Effector memory CD4-positive, alpha-beta T cell (primary cell): Measurements from ENCODE around the gene PTPRM.
"Not testable (repeated sequence)": the region's sequence is repeated elsewhere in the genome, so short reads cannot be mapped to it uniquely, and the experiment has no call there.

Experiments
- DNase-seq, 3 donors: peaks; one replicate each; pipeline ENCODE4 v3.0.0-alpha.2; 2020
- H3K27ac ChIP-seq: 2 replicates; pipeline ENCODE4 v1.7.0; 2013; ENCODE audit warnings: mild to moderate bottlenecking, low read length, moderate library complexity; ENCODE audit not compliant: insufficient read depth, poor library complexity, severe bottlenecking
- H3K27me3 ChIP-seq: replicated peaks from 2 replicates; pipeline ENCODE4 v1.7.0; 2013; ENCODE audit warnings: mild to moderate bottlenecking, low read length; ENCODE audit not compliant: insufficient read depth, control insufficient read depth, poor library complexity, severe bottlenecking
- H3K36me3 ChIP-seq: 2 replicates; pipeline ENCODE4 v1.7.0; 2013; ENCODE audit warnings: mild to moderate bottlenecking, low read length, moderate library complexity; ENCODE audit not compliant: control insufficient read depth, insufficient read depth
- H3K4me1 ChIP-seq: 2 replicates; pipeline ENCODE4 v1.7.0; 2013; ENCODE audit warnings: low read length, mild to moderate bottlenecking; ENCODE audit not compliant: control insufficient read depth, insufficient read depth, poor library complexity, severe bottlenecking
- H3K4me3 ChIP-seq: 2 replicates; pipeline ENCODE4 v1.7.0; 2013; ENCODE audit warnings: low read length, low read depth, mild to moderate bottlenecking; ENCODE audit not compliant: insufficient read depth, poor library complexity, severe bottlenecking
- H3K9me3 ChIP-seq: 2 replicates; pipeline ENCODE4 v1.7.0; 2013; ENCODE audit warnings: mild to moderate bottlenecking, low read length, moderate library complexity; ENCODE audit not compliant: control insufficient read depth

Gene PTPRM

GRCh38 chr18:7727361-7728076, 160.4 kb downstream of the PTPRM start:
- no peaks in the 10 kb centered on the region for H3K4me1 ChIP-seq
- H3K4me3 ChIP-seq: no peak overlapping the region
- H3K9me3 ChIP-seq: no peaks in the 10 kb centered on the region
- no peak overlapping the region for H3K27ac ChIP-seq
- H3K36me3 ChIP-seq: no peaks in the 10 kb centered on the region
- DNase-seq: no peak
- H3K27me3 ChIP-seq: no peaks in the 10 kb centered on the region

DNA sequence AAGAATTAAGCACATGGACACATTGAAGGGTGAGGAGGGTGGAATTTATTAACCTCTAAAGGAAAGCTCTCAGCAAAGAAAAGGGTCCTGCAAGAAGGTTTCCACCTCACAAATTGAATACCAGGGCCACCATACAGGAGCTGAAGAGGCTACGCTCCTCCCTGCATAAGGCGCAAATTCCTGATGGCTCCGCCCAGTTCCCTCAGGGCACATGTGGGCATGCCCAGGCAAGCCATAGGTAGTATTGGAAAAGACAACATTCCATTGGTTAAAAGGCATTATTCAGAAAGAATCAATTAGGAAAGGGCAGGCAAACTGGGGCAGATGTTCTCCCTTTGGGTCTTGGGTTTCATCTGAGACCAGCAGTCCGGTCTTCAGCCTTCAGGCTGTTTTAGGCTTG, 161.2 kb downstream of the PTPRM start:
- H3K9me3 ChIP-seq: no peaks in the 10 kb centered on the region
- H3K4me3 ChIP-seq: no peak overlapping the region
- no peaks in the 10 kb centered on the region for H3K4me1 ChIP-seq
- DNase-seq: no peak
- H3K27ac ChIP-seq: no peak overlapping the region
- no peaks in the 10 kb centered on the region for H3K27me3 ChIP-seq
- no peaks in the 10 kb centered on the region for H3K36me3 ChIP-seq

- no peaks in the 10 kb centered on the region for H3K9me3 ChIP-seq
- H3K27me3 ChIP-seq: no peaks in the 10 kb centered on the region
- H3K4me3 ChIP-seq: no peak overlapping the region
- no peak for DNase-seq
- H3K27ac ChIP-seq: no peak overlapping the region
- no peaks in the 10 kb centered on the region for H3K4me1 ChIP-seq
- H3K36me3 ChIP-seq: no peaks in the 10 kb centered on the region
Measured at GRCh38 chr18:7729868-7730267, 162.8 kb downstream of the PTPRM start.

- H3K9me3 ChIP-seq: no peaks in the 10 kb centered on the region
- no peak overlapping the region for H3K4me3 ChIP-seq
- H3K36me3 ChIP-seq: no peaks in the 10 kb centered on the region
- H3K27ac ChIP-seq: no peak overlapping the region
- H3K27me3 ChIP-seq: no peaks in the 10 kb centered on the region
- DNase-seq: no peak
- no peaks in the 10 kb centered on the region for H3K4me1 ChIP-seq
Measured at GRCh38 chr18:7730682-7731081, 163.6 kb downstream of the PTPRM start.

- H3K4me3 ChIP-seq: no peak overlapping the region
- no peak for DNase-seq
- H3K27me3 ChIP-seq: no peaks in the 10 kb centered on the region
- H3K27ac ChIP-seq: no peak overlapping the region
- no peaks in the 10 kb centered on the region for H3K9me3 ChIP-seq
- no peaks in the 10 kb centered on the region for H3K36me3 ChIP-seq
- no peaks in the 10 kb centered on the region for H3K4me1 ChIP-seq
Measured at GRCh38 chr18:7733642-7734041, 166.5 kb downstream of the PTPRM start.

- no peaks in the 10 kb centered on the region for H3K4me1 ChIP-seq
- no peaks in the 10 kb centered on the region for H3K36me3 ChIP-seq
- DNase-seq: no peak
- H3K27ac ChIP-seq: no peak overlapping the region
- no peaks in the 10 kb centered on the region for H3K9me3 ChIP-seq
- H3K4me3 ChIP-seq: no peak overlapping the region
- H3K27me3 ChIP-seq: no peaks in the 10 kb centered on the region
Measured at GRCh38 chr18:7735196-7735595, 168.1 kb downstream of the PTPRM start.

DNA sequence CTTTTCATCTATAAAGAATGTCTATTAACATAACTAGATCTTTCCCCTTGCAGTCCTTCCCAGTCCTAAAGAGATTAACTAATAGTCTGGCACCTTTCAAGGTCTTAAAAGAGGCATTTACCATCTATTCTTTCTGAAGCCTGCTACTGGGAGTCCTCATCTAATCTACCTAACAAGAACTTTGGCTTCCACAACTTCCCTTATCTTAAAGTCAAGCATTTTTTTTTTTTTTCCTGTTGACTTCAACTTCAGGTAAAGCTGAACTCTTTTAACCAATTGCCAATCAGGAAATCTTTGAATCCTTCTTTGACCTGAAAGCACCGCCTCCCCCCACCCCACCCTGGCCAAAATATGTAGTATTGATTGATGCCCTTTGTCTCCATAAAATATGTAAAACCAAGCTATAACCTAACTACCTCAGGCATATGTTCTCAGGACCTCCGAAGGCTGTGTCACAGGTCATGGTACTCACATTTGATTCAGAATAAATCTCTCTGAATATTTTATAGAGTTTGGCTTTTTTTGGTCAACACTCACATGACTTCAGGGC, 168.6 kb downstream of the PTPRM start:
- Histone ChIP-seq H3K4me1 (no peaks in the 10 kb centered on the region), H3K36me3 (no peaks in the 10 kb centered on the region), H3K4me3 (no peak overlapping the region), H3K9me3 (no peaks in the 10 kb centered on the region), H3K27me3 (no peaks in the 10 kb centered on the region), H3K27ac (no peak overlapping the region)
- no peak for DNase-seq

DNA sequence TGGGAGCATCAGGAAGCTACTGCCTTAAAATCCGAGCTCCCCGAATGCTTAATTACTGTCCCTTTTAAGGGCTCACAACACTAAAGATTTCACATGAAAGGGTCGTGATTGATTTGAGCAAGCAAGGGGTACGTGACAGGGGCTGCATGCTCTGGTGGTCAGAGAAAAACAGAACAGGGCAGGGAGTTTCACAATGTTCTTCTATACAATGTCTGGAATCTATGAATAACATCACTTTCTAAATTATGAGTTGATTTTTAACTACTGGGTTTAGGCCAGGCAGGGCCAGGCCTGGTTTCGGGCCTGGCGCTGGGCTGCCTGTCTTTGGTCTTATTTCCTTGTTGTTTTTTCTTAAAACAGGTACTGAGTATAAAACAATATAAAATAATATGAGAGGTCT, 169.4 kb downstream of the PTPRM start:
- H3K4me3 ChIP-seq, H3K27ac ChIP-seq, H3K4me1 ChIP-seq, H3K9me3 ChIP-seq, H3K36me3 ChIP-seq, H3K27me3 ChIP-seq, DNase-seq: not testable (repeated sequence)

GRCh38 chr18:7737550-7737949, 170.4 kb downstream of the PTPRM start:
- Histone ChIP-seq H3K4me1 (no peaks in the 10 kb centered on the region), H3K36me3 (no peaks in the 10 kb centered on the region), H3K27me3 (no peaks in the 10 kb centered on the region), H3K9me3 (no peaks in the 10 kb centered on the region), H3K27ac (no peak overlapping the region), H3K4me3 (no peak overlapping the region)
- DNase-seq: no peak

DNA sequence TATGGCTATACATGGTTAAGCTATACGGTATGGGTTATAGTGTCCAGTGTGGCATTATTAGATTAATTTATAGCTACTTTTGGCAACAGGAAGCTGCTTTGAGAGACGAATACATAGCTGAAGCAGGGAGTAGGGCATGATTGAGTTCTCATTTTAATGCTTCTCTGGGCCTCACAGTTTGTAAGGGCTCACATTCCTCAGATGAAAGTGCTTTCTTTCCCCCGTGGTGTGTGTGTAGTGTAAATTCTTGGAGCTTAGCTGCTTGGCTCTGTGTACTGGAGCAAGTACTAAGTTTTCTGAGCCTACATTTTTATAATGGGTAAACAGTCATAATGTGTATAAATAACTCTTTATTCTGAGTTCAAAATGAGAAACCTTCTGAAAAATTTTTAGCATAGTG, 173.7 kb downstream of the PTPRM start:
- Histone ChIP-seq H3K4me1 (no peaks in the 10 kb centered on the region), H3K36me3 (no peaks in the 10 kb centered on the region), H3K4me3 (no peak overlapping the region), H3K27me3 (no peaks in the 10 kb centered on the region), H3K27ac (no peak overlapping the region), H3K9me3 (no peaks in the 10 kb centered on the region)
- DNase-seq: no peak
